NT2/D1 (cell line): ENCODE measurements around the gene PCDH10.

Source experiments
- YY1 ChIP-seq: IDR thresholded peaks from 2 replicates; pipeline ENCODE4 v1.6.1; 2011; ENCODE audit not compliant: insufficient read length, insufficient read depth
- ZNF274 ChIP-seq: IDR thresholded peaks from 2 replicates; pipeline ENCODE4 v1.6.1; 2011; ENCODE audit warnings: mild to moderate bottlenecking, low read depth, low read length

DNA sequence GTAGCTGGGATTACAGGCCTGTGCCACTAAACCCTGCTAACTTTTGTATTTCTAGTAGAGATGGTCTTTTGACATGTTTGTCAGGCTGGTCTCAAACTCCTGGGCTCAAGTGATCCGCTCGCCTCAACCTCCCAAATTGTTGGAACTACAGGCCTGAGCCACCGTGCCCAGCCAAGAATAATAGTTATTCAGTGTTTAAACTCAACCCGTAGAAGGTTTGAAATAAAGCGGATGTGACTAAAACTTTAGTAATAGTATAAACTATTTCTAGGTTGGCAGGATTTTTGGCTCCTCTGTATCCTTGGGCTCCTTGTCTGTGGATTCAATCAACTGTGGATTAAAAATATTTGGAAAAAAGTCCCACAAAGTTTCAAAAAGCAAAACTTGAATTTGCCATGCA lies 37.8 kb downstream of the PCDH10 start:
- no peak for TF ChIP-seq YY1
- TF ChIP-seq ZNF274, result no peak
